HG03066 (cell line): ENCODE results near the gene SEPTIN10.
A peak's percentile ranks its signal among the peaks of the same experiment; 100 is the strongest.
"Not testable (repeated sequence)": the region's sequence is repeated elsewhere in the genome, so short reads cannot be mapped to it uniquely, and the experiment has no call there.

Source experiments
- ATAC-seq: cut with Tn5 transposase; IDR thresholded peaks from one replicate; pipeline ENCODE4 v1.9.1; 2021; ENCODE audit warnings: low read depth; ENCODE audit not compliant: unreplicated experiment

SEPTIN10 gene

DNA sequence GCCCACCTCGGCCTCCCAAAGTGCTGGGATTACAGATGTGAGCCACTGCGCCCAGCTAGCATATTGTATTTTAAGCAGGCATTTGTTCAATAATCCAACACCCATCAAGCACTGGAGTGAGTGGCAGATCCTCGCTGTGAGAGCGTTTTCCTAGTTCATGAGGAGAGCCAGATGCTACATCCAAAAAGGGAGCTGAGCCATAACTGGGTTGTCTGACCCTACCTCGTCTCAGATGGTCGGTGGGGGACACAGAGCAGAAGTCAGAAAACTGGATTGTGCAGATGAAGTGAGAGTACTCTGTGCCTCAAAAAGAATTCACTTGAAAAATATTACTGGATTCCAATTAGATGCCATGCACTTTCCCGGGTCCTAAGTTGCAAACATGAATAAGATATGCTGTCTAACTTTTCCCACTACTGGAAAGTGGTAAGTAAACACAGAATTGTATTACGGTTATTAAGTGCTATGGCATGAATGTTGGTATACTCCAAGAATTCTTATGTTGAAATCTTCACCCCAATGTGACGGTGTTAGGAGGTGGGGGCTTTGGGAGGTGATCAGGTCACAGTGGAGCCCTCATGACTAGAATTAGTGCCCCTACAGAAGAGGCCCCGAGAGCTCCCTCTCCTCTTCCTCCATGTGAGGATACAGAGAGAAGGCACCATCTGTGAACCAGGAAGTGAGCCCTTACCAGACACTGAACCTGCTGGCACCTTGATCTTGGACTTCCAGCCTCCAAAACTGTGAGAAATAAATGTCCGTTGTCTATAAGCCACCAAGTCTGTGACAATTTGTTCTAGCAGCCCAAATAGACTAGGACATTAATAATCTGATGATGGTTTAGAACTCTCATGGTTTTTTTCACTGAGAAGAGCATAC lies 21.9 kb upstream of the SEPTIN10 start:
- no peak for ATAC-seq

DNA sequence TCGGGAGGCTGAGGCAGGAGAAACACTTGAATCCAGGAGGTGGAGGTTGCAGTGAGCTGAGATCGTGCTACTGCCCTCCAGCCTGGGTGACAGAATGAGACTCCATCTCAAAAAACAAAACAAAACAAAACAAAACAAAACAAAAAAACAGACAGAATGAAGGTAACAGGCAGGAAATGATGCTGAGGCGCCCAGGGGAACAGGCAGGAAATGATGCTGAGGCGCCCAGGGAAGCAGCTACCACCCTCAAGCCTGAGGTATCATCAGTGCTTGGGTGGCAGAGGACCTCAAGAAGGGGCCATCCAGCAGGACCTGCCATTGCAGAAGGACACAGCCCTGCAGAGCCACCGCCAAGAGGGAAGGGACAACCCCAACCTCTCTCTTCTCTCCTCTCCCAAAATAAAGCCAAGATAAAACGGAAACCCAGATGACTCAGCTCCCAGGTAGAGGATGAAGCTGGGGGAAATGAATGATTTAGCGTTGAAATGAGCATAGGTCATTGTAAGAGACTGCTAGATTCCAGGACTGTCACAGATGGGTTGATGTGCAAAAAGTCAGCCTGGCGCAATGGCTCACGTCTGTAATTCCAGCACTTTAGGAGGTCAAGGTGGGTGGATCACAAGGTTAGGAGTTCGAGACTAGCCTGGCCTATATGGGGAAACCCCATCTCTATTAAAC lies 19.7 kb upstream of the SEPTIN10 start:
- no peak for ATAC-seq

DNA sequence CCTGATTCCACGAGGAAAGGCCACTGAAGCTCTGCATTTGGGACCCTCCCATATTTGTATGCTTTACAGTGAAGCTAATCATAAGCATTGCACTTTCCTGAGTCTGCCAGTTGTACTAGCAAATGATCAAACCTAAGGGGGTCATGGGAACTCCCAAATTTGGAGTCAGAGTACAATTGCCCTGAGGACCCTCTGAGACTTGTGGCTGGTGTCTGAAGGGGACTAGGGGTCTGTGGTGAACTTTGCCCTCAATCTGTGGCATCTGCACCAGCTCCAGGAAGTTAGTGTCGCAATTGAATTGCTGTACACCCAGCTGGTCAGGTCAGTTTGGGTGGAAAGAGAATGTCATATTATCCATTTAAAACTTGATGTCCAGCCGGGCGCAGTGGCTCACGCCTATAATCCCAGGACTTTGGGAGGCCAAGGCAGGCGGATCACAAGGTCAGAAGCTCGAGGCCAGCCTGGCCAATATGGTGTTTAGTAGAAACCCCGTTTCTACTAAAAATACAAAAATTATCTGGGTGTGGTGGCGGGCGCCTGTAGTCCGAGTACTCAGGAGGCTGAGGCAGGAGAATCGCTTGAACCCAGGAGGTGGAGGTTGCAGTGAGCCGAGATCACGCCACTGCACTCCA lies 18.5 kb upstream of the SEPTIN10 start:
- no peak for ATAC-seq

DNA sequence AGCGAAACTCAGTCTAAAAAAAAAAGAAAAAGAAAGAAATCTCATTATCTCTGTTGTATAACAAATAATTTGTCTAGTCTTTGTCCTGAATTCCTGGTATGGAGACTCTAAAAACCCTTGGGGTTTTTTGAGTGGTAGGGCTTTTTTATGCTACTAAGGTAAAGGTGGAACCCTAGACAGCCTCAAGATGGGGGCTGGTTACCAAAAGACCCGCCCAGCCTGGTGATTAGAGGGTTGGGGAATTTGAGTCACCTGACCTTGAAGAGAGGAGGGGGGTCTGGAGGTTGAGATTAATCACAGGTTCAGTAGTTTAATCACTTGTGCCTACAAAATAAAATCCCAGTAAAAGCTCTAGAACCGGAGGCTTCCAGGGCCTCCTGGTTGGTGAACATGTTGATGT lies 18.0 kb upstream of the SEPTIN10 start:
- no peak for ATAC-seq

DNA sequence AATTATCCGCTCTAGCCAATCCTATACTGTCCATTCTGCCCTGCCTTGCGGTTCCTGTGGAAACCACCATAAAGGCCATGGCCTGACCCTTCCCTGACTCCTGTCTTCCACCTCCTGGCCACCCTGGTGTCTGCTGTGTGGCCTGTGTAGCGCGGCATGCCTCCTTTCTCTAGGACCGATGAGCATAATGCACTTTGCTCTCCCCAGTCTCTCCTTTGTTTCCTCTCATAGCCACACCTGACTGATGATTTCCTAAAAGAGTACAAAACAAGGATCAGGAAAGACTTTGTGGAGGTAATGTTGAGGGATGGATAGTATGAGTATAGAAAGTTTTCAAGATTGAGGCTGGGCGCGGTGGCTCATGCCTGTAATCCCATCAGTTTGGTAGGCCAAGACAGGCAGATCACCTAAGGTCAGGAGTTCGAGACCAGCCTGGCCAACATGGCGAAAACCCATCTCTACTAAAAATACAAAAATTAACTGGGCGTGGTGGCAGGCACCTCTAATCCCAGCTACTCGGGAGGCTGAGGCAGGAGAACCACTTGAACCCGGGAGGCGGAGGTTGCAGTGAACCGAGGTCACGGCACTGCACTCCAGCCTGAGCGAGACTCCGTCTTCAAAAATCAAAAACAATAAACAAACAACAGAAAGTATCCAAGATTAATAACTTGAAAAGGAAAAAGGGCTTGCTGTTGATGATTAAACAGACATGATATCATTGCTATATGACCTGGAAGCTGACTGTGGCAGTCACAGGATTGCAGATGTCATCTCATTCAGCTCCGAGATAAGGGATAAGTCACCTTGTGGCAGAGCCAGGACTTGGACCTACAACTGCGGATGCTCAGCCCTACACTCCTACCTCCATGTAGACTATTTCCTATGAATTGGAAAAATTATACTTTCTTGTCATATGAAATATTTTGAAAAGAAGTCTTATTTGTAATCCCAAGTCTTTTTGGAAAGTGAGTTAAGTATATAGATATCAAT lies 17.0 kb upstream of the SEPTIN10 start:
- no peak for ATAC-seq

DNA sequence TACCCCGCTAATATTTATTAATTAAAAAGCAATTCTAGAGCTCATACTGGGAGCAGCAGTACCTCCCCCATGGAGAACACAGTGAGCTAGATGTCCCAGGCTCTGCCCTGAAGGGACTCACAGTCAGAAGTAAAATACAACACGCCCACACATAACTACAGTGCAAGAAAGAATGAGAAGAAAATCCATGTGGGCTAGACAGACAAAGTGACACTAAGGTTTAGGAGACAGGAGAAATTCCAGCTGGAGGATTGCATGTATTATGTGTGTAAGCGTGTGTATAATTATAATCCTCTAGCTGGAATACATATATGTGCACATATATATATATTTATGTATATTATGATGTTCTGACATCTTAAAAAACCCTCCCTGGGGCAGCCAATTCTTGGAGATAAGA lies 16.1 kb upstream of the SEPTIN10 start:
- no peak for ATAC-seq

DNA sequence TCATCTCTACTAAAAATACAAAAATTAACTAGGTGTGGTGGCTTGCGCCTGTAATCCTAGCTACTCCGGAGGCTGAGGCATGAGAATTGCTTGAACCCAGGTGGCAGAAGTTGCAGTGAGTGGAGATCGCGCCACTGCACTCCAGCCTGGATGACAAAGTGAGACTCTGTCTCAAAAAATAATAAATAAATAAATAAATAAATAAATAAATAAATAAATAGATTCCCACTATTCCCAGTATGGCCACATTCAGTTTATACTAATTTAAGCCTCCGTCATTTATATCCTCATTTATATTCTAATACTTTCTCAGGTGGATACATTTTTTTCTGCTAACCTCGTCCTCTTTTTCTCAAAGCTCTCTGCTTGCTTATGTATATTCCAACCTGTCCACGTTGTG lies 14.6 kb upstream of the SEPTIN10 start:
- not testable (repeated sequence) for ATAC-seq

DNA sequence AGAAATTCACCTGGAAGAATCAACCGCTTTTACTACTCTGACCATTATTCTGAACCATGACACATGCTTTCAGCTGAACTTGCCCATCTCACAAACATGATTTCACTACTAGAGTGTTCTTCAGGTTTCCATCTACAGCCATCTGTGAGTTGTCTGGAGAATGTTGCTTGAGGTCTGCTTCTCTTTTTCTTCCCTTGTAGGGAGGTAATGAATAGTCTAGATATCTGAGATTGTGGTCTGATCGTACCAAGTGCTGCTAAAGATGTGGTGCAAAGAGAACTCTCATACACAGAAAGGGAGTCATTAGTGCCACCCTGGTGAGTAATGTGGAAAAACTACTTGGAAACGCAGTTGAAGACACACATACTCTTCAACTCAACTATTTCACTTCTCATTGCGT lies 10.6 kb upstream of the SEPTIN10 start:
- no peak for ATAC-seq

DNA sequence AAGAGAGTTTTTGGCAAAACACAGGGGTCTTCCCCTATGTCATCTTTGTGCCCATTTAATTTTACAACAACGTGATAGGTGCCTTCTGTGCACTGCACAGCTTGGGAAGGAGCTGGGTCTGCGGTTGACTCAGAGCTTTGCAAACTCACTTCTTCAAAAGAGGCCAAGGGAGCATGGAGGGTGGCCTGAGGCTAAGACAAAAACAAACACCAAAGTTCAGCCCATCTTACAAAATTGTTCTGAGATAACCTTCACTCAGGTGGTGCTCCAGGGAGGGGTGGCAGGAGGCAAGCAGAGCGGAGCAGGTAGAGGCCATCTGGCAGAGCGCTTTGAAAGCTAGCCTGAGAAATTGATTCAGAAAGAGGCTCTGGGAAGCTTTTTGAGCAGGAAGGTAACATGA lies 10.2 kb upstream of the SEPTIN10 start:
- ATAC-seq: no peak

DNA sequence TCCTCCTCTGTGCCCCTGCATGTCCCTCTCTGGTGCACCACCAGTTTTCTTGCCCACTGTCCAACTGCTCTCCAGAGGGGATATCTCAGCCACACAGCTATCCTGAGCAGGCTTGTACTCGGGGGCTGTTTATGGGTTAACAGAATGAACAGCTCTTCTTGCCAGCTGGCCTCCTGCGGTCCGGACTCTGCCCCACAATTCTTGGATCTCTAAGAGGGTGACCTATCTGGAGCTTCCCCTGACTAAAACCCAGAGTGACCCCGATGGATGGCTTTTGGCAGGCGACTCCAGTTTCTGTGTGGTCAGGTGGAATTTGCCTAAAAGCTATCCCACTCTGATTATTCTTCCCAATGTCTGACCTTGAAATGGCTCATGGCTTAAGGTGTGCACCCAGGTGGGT lies 9.5 kb upstream of the SEPTIN10 start:
- no peak for ATAC-seq

DNA sequence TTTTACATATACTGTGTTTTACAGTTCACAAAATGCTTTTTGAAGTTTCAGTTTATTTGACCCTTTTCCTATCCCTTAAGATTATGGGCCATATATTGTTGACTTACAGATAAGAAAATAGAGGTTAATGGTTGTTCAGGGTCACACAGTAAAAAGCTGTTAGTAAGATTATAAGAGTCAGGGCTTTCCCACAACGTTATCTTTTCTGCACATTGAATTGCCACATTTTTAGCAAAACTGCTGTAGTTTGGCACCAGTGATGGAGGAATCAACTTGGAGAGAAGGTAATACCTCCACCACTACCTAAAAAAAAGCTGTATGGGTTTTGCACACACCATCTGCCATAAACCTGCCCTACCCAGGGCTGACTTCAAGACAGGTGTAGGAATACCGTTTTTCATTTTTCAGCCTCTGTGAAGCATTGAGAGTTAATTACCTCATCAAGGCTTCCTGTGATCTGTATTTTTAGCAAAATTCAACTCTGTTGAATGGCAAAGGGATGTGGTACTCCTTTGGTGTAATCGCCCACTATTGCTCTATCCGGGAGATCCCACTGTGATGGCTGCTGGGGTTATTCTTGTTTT lies 5.4 kb upstream of the SEPTIN10 start:
- no peak for ATAC-seq

DNA sequence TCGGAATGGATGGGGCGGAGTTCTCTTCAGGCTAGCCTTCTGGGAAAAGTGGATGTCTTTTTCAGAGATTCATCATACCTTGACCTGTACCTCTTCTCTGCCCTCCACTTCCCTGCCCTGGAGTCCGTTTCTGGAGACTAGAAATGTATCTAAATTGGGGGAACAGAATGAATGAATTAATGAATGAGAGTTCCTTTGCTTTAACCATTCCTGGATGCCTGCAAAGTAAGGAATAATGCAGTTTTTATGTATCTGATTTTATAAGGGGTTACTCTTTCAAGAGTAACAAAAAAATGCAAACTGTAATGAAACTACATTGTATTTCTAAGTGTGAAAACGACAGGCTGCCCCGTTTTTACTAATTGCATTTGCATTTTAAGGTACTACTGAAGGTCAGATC lies 2.4 kb upstream of the SEPTIN10 start:
- ATAC-seq: no peak

DNA sequence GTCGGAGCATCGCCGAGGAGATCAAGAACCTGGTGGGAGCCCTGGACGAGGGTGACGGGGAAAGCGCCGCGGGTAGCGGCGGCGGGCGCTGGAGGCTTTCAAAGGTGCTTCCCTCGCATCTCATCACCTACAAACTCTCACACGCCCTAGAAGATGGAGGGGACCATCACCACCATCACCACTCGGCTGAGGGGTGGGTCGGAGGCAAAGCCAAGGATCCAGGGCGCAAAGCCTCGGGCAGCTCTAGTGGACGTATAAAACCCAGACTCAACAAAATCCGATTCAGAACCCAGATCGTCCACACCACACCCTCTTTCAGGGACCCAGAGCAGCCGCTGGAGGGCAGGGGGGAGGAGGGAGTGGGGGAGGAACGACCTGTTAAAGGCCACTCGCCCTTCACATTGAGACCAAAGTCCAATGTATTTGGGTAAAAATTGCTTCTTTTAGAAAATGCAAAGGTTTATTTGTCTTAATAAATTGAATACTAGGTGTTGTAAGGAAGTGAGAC lies 1.9 kb upstream of the SEPTIN10 start:
- ATAC-seq: no peak

DNA sequence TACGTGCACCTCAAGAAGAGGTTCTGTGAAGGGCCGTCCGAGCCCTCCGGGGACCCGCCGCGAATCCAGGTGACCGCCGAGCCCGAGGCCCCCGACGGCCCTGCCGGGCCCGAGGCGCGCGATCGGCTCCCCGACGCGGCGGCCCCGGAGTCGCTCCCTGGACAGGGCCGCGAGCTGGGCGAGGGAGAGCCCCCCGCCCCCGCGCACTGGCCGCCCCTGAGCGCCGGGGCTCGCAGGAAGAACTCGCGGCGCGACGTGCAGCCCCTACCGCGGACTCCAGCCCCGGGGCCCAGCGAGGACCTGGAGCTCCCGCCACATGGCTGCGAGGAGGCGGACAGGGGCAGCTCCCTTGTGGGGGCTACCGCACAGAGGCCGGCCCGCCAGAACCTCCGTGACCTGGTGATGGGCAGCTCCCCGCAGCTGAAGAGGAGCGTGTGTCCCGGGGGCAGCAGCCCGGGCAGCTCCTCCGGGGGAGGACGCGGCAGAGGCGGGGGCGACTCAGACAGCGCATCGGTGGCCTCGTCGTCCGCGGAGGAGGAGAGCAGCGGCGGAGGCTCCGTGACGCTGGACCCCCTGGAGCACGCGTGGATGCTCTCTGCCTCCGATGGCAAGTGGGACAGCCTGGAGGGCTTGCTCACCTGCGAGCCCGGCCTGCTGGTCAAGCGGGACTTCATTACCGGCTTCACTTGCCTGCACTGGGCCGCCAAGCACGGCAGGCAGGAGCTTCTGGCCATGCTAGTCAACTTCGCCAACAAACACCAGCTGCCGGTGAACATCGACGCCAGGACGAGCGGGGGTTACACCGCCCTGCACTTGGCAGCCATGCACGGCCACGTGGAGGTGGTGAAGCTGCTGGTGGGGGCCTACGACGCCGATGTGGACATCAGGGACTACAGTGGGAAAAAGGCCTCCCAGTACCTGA lies 1.2 kb upstream of the SEPTIN10 start:
- ATAC-seq: no peak

DNA sequence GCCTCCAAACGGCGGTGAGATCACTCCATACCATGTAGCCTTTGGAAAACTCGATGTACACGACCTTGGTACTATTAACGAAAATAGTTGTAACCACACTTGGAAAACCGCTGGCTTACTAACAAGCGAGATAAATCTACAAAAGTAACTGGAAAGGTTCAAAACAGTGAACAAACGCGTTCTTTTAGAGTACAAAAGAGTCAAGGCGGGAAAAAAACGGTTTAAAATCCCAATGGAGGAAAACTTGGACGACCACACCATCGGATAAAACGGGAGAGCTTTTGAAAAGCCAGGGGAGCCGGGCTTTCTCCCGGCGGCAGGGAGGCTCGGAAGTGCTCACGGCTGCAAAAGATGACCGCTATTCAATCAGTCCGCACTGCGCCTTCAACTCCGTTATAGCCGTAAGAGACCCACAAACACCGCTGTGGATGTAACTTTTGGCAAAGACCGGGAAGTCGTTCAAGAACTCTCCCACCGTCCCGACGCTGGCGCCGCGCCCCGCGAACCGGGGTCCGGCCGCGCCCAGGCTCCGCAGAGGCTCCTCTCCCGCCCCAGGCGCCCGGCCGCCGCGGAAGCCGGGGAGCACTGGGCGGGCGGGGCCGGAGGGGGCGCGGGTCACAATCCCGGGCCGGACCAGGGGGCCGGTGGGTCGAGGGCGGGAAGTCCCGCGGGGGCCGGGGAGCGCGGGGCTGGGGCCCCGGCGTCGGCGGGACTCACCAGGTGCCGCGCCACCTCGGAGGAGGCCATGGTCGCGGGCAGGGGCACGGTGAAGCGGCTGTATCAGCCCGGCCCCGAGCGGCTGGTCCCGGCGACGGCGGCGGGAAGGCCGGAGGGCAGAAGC lies 465 bp downstream of the SEPTIN10 start:
- ATAC-seq: peak; percentile 30

DNA sequence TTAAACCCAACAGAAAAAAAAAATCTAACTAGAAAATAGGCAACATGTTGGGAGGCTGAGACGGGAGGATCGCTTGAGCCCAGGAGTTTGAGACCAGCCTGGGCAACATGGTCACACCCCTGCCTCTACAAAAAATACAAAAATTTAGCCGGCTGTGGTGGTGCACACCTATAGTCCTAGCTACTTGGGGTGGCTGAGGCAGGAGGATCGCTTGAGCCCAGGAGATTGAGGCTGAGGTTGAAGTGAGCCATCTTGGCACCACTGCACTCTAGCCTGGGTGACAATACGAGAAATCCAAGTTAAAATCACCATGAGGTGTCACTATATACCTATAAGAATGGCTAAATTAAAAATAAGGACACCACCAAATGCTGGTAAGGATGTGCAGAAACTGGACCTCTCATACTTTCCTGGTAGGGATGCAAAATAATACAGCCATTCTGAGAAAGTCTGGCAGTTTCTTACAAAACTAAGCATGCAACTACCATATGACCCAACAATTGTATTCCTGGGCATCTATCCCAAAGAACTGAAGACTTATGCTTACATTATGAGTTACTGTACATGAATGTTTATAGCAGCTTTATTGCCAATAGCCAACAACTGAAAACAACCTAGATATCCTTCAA lies 2.2 kb downstream of the SEPTIN10 start:
- no peak for ATAC-seq

DNA sequence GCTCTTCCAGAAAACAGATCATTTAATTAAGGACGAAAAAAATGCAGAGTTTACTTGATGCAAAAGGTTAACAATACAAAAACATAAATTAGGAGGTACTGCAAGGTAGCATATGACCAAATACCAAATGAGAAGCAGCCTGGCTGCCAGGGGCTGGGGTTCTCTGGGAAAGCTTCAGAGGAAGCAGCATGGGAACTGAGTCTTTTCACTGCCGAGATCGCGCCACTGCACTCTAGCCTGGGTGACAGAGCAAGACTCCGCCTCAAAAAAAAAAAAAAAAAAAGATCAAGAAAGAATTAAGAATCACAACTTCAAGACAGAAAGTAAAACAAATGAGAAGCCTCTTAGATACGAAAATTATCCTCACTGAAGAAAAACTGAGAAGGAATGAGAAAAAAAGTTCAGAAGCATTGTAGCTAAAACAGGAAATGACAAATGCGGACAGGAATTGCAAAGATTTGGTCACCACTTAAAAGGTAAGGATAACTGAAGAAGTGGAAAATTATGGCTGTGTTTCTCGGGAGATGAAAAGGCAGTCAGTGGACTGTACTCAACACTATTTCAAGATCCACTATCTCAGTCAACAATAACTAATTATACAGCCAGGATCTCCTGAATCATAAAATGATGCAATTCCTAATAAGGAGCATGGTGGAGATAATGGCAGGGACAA lies 4.3 kb downstream of the SEPTIN10 start:
- no peak for ATAC-seq
